ENCODE results near the gene HHIP.

DNA sequence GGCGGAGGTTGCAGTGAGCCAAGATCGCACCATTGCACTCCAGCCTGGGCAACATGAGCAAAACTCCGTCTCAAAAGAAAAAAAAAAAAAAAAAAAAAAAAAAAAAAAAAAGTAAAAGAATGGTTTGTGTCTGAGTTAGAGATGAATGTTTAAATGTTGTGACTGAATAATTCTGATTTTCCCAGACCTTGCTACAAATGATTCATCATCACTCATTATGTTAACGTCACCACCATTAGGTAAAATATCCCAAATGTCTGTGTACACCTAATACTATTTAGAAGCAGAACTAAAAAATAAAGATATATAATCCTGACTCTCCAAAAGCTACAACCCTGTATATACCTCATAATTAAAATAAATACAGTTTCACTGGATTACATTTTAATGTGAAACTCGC is 70.8 kb downstream of the HHIP start:
- TF ChIP-seq, protein P1, sequence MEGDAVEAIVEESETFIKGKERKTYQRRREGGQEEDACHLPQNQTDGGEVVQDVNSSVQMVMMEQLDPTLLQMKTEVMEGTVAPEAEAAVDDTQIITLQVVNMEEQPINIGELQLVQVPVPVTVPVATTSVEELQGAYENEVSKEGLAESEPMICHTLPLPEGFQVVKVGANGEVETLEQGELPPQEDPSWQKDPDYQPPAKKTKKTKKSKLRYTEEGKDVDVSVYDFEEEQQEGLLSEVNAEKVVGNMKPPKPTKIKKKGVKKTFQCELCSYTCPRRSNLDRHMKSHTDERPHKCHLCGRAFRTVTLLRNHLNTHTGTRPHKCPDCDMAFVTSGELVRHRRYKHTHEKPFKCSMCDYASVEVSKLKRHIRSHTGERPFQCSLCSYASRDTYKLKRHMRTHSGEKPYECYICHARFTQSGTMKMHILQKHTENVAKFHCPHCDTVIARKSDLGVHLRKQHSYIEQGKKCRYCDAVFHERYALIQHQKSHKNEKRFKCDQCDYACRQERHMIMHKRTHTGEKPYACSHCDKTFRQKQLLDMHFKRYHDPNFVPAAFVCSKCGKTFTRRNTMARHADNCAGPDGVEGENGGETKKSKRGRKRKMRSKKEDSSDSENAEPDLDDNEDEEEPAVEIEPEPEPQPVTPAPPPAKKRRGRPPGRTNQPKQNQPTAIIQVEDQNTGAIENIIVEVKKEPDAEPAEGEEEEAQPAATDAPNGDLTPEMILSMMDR (IDR thresholded peaks at IDR 0.05), result no peak
- no peak for TF ChIP-seq POLR2A (IDR thresholded peaks at IDR 0.05)
